ENCODE data around the gene HOXD3. TPM values are rescaled to one million over a fixed set of nuclear protein-coding genes. Genes with fewer than 3 reads are reported as not detected.

The HOXD3 gene
- total RNA-seq, 8 experiments from 2014 or later: 8.9 to 47.6 (median 22.3) TPM

DNA sequence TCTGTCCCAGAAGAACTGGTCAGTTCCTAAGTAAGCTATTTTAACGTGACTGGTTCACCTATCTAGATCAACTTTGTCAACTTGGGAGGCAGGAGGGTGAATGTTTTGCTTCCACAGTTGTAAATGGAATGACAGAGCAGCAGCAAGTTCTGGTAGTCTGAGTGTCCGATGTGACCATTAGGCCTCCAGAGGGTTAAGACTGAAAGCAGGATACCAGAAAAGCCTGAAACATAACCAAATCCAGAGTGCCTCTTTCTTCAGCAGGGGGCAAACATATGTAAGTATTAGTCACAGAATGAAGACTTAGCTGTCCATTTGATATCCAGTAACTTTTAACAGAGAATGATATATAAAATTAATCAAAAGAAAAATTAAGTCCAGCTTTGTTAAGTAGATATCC lies 9.2 kb downstream of the HOXD3 start:
- H3K4me3 ChIP-seq: no peak overlapping the region
- H3K27ac ChIP-seq: no peak overlapping the region
- 0 to 81% (median 20%) methylated on average over 1 to 2 of the region's 2 CpGs; no CpG with 5 or more reads in 3 of the 10 experiments for WGBS, 10 experiments
- in situ Hi-C loops (cut with MboI; ENCODE audit: low pct_unique_long_range_greater_than_20kb in 2 of 9, low sequenced_read_pairs in 9 of 9, unreplicated experiment in 9 of 9): no loop called here
- peaks cover 49 to 74% of the 10 kb centered on the region in 2 donors for H3K4me1 ChIP-seq (replicated peaks in 1 of 2)
- ATAC-seq (replicated peaks in 6 of 8): no peak

DNA sequence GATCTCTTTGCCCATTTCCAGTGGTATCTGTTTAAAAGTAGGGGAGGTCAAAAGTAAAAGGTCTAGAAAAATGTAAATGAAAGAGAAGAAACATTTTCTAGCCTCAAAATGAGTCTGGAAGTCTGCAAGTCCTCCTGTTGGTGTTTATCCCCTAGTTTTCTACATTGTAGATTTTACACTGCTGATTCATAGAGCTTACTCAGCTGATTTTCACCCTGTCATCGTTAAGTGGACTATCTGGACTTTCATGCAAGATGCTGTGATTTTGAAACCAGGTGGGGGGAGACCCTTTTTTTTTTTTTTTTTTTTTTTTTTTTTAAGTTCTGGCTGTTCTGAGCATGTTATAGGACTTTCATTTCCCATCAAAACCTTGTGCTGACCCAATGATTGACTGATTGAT lies 10.3 kb downstream of the HOXD3 start:
- Histone ChIP-seq H3K27ac (no peak overlapping the region), H3K4me1 (replicated peaks in 1 of 2) (peaks cover 56 to 74% of the 10 kb centered on the region in 2 donors), H3K4me3 (no peak overlapping the region)
- no peak for ATAC-seq (replicated peaks in 6 of 8)
- 22 to 80% (median 44%) methylated on average over 1 of the region's 1 CpG; no CpG with 5 or more reads in 3 of the 10 experiments for WGBS, 10 experiments
- in situ Hi-C loops (cut with MboI; ENCODE audit: low pct_unique_long_range_greater_than_20kb in 2 of 9, low sequenced_read_pairs in 9 of 9, unreplicated experiment in 9 of 9): no loop called here

DNA sequence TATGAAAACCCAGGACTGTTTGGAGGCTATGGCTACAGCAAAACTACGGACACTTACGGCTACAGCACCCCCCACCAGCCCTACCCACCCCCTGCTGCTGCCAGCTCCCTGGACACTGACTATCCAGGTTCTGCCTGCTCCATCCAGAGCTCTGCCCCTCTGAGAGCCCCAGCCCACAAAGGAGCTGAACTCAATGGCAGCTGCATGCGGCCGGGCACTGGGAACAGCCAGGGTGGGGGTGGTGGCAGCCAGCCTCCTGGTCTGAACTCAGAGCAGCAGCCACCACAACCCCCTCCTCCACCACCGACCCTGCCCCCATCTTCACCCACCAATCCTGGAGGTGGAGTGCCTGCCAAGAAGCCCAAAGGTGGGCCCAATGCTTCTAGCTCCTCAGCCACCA lies 12.1 kb downstream of the HOXD3 start:
- in situ Hi-C loops (cut with MboI; ENCODE audit: low pct_unique_long_range_greater_than_20kb in 2 of 9, low sequenced_read_pairs in 9 of 9, unreplicated experiment in 9 of 9): no loop called here
- Histone ChIP-seq H3K4me3 (no peak overlapping the region), H3K4me1 (replicated peaks in 1 of 2) (peaks cover 46 to 72% of the 10 kb centered on the region in 2 donors), H3K27ac (no peak overlapping the region)
- 80% methylated on average over 1 of the region's 5 CpGs; no CpG with 5 or more reads in 9 of the 10 experiments for WGBS, 10 experiments
- ATAC-seq (replicated peaks in 6 of 8): peak in 3 of 8 experiments; percentile 8 to 14 (median 14)

DNA sequence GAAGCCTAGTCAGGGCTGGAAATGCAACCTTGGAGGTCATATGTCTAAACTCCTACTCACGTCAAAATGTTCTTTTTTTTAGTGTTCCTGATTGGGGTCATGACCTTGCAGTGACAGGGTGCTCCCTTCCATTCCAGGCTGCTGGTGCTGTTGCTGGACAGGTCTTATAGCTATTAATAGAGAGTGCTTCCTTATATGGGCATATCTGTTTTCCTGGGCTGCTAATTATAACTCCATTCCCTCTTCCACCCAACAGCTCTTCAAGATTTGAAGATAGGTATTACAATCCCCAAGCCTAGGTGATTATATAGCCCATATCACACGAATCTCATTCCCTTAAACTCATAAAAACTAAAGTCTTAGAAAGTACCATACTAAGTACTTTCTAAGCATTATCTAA lies 12.6 kb downstream of the HOXD3 start:
- in situ Hi-C loops (cut with MboI; ENCODE audit: low pct_unique_long_range_greater_than_20kb in 2 of 9, low sequenced_read_pairs in 9 of 9, unreplicated experiment in 9 of 9): no loop called here
- 40 to 85% (median 60%) methylated on average over 1 to 2 of the region's 2 CpGs; no CpG with 5 or more reads in 4 of the 10 experiments for WGBS, 10 experiments
- Histone ChIP-seq H3K4me3 (no peak overlapping the region), H3K27ac (no peak overlapping the region), H3K4me1 (replicated peaks in 1 of 2) (peaks cover 46 to 70% of the 10 kb centered on the region in 2 donors)
- ATAC-seq (replicated peaks in 6 of 8): no peak

DNA sequence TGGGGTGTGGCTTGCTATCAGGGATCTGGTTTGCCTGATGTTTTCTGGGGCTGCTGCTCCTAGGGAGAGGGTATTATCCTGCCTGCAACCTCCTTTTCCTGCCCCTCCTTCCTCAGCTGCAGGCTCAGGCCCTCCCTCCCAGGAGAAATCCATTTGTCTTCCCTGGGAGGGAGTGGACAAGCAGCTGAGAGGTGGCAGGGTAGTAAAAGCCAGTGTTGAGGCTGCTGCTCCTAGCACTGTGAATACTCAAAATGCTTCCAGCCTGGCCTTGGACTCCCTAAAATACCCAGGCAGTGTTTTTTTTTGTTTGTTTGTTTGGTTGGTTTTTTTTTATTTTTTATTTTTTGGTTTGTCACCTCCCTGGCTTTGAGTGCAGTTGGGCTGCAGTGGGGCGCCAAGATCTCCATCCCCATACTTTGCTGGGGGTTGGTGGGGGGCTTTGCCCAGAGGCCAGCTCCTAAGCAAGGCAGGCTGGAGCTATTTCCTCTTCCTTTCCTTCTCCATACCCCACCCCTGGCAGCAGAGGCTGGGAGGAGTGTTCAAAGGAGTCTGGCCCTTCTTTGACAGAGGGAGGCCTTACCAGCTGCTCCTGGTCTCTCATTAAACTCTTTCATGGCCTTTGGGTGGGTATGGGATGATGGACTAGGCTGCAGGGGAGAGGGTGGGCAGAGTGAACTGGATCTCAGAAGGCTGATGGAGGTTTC lies 13.6 kb downstream of the HOXD3 start:
- in situ Hi-C loops (cut with MboI; ENCODE audit: low pct_unique_long_range_greater_than_20kb in 2 of 9, low sequenced_read_pairs in 9 of 9, unreplicated experiment in 9 of 9): no loop called here
- ATAC-seq (replicated peaks in 6 of 8): peak in 7 of 8 experiments; percentile 35 to 78 (median 52)
- H3K27ac ChIP-seq: peak overlapping the region; percentile 94 to 95
- H3K4me3 ChIP-seq: peak overlapping the region in 4 of 5 donors; percentile 32 to 50 (median 44)
- WGBS, 10 experiments: 13 to 100% (median 17%) methylated on average over 1 of the region's 1 CpG; no CpG with 5 or more reads in 7 of the 10 experiments
- peaks cover 51 to 74% of the 10 kb centered on the region in 2 donors for H3K4me1 ChIP-seq (replicated peaks in 1 of 2)

DNA sequence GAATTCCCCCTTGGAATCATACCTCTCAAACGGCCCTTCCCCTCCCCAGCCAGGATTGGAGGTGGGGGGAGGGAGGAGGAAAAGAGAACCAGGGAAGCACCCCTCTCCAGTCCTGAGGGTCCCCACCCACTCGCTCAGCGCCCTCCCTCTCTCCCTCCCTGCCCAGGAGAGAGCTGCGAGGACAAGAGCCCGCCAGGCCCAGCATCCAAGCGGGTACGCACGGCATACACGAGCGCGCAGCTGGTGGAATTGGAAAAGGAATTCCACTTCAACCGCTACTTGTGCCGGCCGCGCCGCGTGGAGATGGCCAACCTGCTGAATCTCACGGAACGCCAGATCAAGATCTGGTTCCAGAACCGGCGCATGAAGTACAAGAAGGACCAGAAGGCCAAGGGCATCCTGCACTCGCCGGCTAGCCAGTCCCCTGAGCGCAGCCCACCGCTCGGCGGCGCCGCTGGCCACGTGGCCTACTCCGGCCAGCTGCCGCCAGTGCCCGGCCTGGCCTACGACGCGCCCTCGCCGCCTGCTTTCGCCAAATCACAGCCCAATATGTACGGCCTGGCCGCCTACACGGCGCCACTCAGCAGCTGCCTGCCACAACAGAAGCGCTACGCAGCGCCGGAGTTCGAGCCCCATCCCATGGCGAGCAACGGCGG lies 14.4 kb downstream of the HOXD3 start:
- WGBS, 10 experiments: 0 to 5% (median 2%) methylated on average over 1 to 19 of the region's 51 CpGs; no CpG with 5 or more reads in 6 of the 10 experiments

DNA sequence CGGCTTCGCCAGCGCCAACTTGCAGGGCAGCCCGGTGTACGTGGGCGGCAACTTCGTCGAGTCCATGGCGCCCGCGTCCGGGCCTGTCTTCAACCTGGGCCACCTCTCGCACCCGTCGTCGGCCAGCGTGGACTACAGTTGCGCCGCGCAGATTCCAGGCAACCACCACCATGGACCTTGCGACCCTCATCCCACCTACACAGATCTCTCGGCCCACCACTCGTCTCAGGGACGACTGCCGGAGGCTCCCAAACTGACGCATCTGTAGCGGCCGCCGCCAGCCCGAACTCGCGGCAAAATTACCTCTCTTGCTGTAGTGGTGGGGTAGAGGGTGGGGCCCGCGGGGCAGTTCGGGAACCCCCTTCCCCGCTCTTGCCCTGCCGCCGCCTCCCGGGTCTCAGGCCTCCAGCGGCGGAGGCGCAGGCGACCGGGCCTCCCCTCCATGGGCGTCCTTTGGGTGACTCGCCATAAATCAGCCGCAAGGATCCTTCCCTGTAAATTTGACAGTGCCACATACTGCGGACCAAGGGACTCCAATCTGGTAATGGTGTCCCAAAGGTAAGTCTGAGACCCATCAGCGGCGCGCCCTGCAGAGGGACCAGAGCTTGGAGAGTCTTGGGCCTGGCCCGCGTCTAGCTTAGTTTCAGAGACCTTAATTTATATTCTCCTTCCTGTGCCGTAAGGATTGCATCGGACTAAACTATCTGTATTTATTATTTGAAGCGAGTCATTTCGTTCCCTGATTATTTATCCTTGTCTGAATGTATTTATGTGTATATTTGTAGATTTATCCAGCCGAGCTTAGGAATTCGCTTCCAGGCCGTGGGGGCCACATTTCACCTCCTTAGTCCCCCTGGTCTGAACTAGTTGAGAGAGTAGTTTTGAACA lies 15.1 kb downstream of the HOXD3 start:
- H3K27ac ChIP-seq: peak overlapping the region; percentile 94 to 95
- H3K4me3 ChIP-seq: peak overlapping the region; percentile 28 to 50 (median 39)
- in situ Hi-C loops (cut with MboI; ENCODE audit: low pct_unique_long_range_greater_than_20kb in 2 of 9, low sequenced_read_pairs in 9 of 9, unreplicated experiment in 9 of 9): no loop called here
- peaks cover 54 to 77% of the 10 kb centered on the region in 2 donors for H3K4me1 ChIP-seq (replicated peaks in 1 of 2)
- 0 to 100% (median 53%) methylated on average over 1 to 14 of the region's 60 CpGs; no CpG with 5 or more reads in 2 of the 10 experiments for WGBS, 10 experiments
- no peak for ATAC-seq (replicated peaks in 6 of 8)

More for the DNA sequence above, 14.4 kb downstream of the HOXD3 start:
- Histone ChIP-seq H3K27ac (peak overlapping the region; percentile 94 to 95), H3K4me1 (replicated peaks in 1 of 2) (peaks cover 51 to 74% of the 10 kb centered on the region in 2 donors), H3K4me3 (peak overlapping the region; percentile 28 to 50 (median 39))
- in situ Hi-C loops (cut with MboI; ENCODE audit: low pct_unique_long_range_greater_than_20kb in 2 of 9, low sequenced_read_pairs in 9 of 9, unreplicated experiment in 9 of 9): no loop called here
- peak in 5 of 8 experiments; percentile 33 to 41 (median 38) for ATAC-seq (replicated peaks in 6 of 8)

DNA sequence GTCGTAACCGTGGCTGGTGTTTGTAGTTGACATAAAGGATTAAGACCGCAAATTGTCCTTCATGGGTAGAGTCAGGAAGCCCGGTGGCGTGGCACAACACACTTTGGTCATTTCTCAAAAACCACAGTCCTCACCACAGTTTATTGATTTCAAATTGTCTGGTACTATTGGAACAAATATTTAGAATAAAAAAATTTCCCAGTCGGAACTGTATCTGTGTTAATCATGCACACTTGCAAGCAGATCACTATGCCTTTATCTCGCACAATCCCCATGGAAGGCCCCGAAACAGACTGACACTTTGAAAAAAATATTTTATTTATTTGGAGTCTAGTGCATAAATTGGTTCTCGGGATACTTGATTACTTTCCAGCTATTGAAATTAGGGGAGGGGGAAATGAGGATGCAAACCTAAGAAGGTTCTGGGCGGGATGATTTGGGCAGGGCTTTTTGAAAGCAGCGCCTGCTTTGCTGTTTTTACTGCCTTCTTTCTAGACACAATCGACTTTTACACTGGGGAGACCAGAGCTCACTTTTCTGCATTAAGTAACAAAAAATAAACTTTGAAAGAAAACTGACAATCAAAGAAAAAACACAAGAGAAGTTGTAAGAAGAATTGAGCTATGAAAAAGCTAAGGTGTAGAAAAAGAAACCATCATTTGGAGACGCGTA lies 15.9 kb downstream of the HOXD3 start:
- Histone ChIP-seq H3K27ac (peak overlapping the region; percentile 94 to 95), H3K4me1 (replicated peaks in 1 of 2) (peaks cover 57 to 81% of the 10 kb centered on the region in 2 donors), H3K4me3 (peak overlapping the region; percentile 28 to 50 (median 39))
- WGBS, 10 experiments: 2 to 100% (median 11%) methylated on average over 3 to 14 of the region's 14 CpGs; no CpG with 5 or more reads in 1 of the 10 experiments
- in situ Hi-C loops (cut with MboI; ENCODE audit: low pct_unique_long_range_greater_than_20kb in 2 of 9, low sequenced_read_pairs in 9 of 9, unreplicated experiment in 9 of 9): no loop called here
- ATAC-seq (replicated peaks in 6 of 8): no peak

DNA sequence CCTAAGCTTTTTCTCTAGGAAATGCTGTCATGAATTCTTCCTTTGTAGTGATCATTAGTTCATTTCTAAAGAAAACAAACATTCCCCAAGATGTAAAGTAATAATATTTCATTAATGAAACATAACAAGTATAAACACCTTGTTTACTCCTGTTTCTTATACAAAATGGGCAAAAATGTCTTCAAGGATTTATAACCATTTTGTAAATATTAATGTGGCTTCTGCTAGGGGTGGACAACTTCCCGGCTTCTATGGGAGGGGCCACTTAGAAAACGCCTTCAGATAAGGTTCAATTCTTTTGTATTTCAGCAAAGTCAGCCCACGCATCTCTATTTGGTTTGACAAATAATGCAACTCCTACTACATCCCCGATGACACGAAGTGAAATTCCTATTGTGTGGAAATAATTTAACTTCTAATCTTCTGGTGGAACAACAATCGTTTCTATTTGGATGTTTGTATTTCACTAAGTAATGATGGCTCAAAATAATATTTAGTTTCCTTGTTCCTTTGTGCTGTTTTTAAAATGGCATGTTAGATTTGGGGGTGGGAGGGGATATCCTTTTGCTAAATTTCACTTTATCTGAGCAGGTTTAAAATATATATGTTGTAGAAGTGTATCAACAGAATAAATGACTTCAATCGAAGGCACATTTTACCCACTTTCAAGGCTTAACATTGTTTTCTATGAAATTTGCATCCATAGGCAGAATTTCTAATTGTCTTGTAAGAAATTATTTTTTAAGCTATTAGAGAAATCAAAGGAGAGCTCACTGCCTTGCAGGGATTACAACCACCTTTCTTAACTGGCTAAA lies 16.7 kb downstream of the HOXD3 start:
- peak overlapping the region; percentile 28 to 50 (median 39) for H3K4me3 ChIP-seq

DNA sequence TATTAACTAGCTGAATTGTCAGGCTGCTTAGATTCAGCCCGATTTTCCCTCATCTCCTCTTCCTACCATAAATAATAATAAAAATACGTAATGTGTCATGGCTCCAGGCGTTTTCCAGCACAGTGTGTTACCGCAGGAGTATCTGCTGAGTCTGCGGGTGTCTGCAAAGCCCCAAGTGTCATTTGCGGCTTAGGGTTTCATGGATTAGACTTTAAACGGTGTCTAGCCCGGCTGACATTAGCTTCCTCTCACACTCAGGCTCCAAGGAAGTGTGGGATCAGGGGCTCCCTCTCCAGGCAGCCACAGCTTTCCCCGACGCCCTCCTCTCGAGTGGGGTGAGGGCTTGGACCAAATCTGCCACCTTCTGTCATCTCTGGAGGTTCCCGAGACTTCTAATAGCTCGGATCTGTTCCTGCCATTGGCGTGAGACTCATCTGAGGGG lies 17.3 kb downstream of the HOXD3 start:
- Histone ChIP-seq H3K4me1 (replicated peaks in 1 of 2) (peaks cover 58 to 73% of the 10 kb centered on the region in 2 donors), H3K27ac (peak overlapping the region; percentile 94 to 95), H3K4me3 (peak overlapping the region; percentile 28 to 50 (median 39))
- peak in 5 of 8 experiments; percentile 26 to 40 (median 35) for ATAC-seq (replicated peaks in 6 of 8)
- WGBS, 10 experiments: 0 to 96% (median 6%) methylated on average over 3 to 8 of the region's 14 CpGs; no CpG with 5 or more reads in 1 of the 10 experiments
- in situ Hi-C loops (cut with MboI; ENCODE audit: low pct_unique_long_range_greater_than_20kb in 2 of 9, low sequenced_read_pairs in 9 of 9, unreplicated experiment in 9 of 9): no loop called here

More for the DNA sequence above, 16.7 kb downstream of the HOXD3 start:
- H3K4me1 ChIP-seq (replicated peaks in 1 of 2): peaks cover 58 to 79% of the 10 kb centered on the region in 2 donors
- ATAC-seq (replicated peaks in 6 of 8): no peak
- H3K27ac ChIP-seq: peak overlapping the region; percentile 94 to 95
- WGBS, 10 experiments: 0 to 91% (median 0%) methylated on average over 1 to 7 of the region's 7 CpGs
- in situ Hi-C loops (cut with MboI; ENCODE audit: low pct_unique_long_range_greater_than_20kb in 2 of 9, low sequenced_read_pairs in 9 of 9, unreplicated experiment in 9 of 9): no loop called here
